IMR-90 (cell line): Measurements from ENCODE around the gene TLL1. TPM values are rescaled to one million over a fixed set of nuclear protein-coding genes. Genes with fewer than 3 reads are reported as not detected.

Experiments used
- ATAC-seq: fragments of 200-7000 bp; cut with Tn5 transposase; 2 replicates; pipeline ENCODE4 v1.9.1; 2020; ENCODE audit warnings: low read depth, mild to moderate bottlenecking, moderate library complexity
- BruUV-seq: library from RNA; stranded (reverse); fragments of 400-500 nt; replicated peaks from 2 replicates; lab custom pipeline; 2021; lab: Mats Ljungman, UMichigan
- CTCF ChIA-PET: fragments of 300-600 bp; formaldehyde crosslinking; extraction: SDS; loops from one replicate; lab custom pipeline; 2021; ENCODE audit warnings: antibody characterized with exemption; lab: Yijun Ruan, JAX
- POLR2A ChIA-PET: fragments of 300-600 bp; sonication (Branson Sonifier 250); formaldehyde crosslinking; loops from one replicate; lab custom pipeline; 2022; ENCODE audit warnings: antibody characterized with exemption; ENCODE audit not compliant: unreplicated experiment; lab: Charles Lee
- DNase-seq: peaks from one replicate; pipeline ENCODE4 v3.0.0; 2013
- H2AFZ ChIP-seq: replicated peaks from 2 replicates; pipeline ENCODE3; 2013; ENCODE audit warnings: low read length, mild to moderate bottlenecking; ENCODE audit not compliant: poor library complexity
- H2AK5ac ChIP-seq: 2 replicates; pipeline ENCODE4 v1.6.1; 2013; ENCODE audit warnings: low read depth, low read length, inconsistent platforms
- H2AK9ac ChIP-seq: replicated peaks from 2 replicates; pipeline ENCODE3; 2013; ENCODE audit warnings: mild to moderate bottlenecking, low read depth, low read length, moderate library complexity; ENCODE audit not compliant: poor library complexity
- H2BK120ac ChIP-seq: 2 replicates; pipeline ENCODE4 v1.6.1; 2013; ENCODE audit warnings: low read depth, low read length, inconsistent platforms
- H2BK15ac ChIP-seq: 3 replicates; pipeline ENCODE4 v1.6.1; 2013; ENCODE audit warnings: low read depth, low read length, inconsistent platforms
- H2BK20ac ChIP-seq: 2 replicates; pipeline ENCODE4 v1.6.1; 2013; ENCODE audit warnings: low read depth, mild to moderate bottlenecking, inconsistent platforms, low read length, moderate library complexity
- H2BK5ac ChIP-seq: 2 replicates; pipeline ENCODE4 v1.6.1; 2013; ENCODE audit warnings: mild to moderate bottlenecking, low read depth, low read length, inconsistent platforms; ENCODE audit not compliant: poor library complexity, severe bottlenecking
- H3K14ac ChIP-seq: replicated peaks from 2 replicates; pipeline ENCODE4 v1.6.1; 2013; ENCODE audit warnings: low read depth, low read length, inconsistent platforms
- H3K18ac ChIP-seq: 2 replicates; pipeline ENCODE4 v1.6.1; 2013; ENCODE audit warnings: low read depth, low read length, control low read depth
- H3K23ac ChIP-seq: 2 replicates; pipeline ENCODE4 v1.6.1; 2013; ENCODE audit warnings: low read depth, low read length, inconsistent platforms
- H3K27ac ChIP-seq: 2 replicates; pipeline ENCODE4 v1.5.1; 2013; ENCODE audit warnings: mild to moderate bottlenecking, control low read depth, low read length; ENCODE audit not compliant: insufficient read depth
- H3K27me3 ChIP-seq: 2 replicates; pipeline ENCODE4 v1.6.1; 2013; ENCODE audit warnings: low read length; ENCODE audit not compliant: control insufficient read depth, insufficient read depth
- H3K36me3 ChIP-seq: 2 replicates; pipeline ENCODE4 v1.6.1; 2013; ENCODE audit warnings: low read length, mixed read lengths; ENCODE audit not compliant: control insufficient read depth, insufficient read depth
- H3K4ac ChIP-seq: 2 replicates; pipeline ENCODE4 v1.6.1; 2013; ENCODE audit warnings: low read depth, low read length, inconsistent platforms
- H3K4me1 ChIP-seq: 2 replicates; pipeline ENCODE4 v1.6.1; 2013; ENCODE audit warnings: low read length, mixed read lengths; ENCODE audit not compliant: control insufficient read depth, insufficient read depth
- H3K4me2 ChIP-seq: 2 replicates; pipeline ENCODE4 v1.6.1; 2013; ENCODE audit warnings: low read depth, mild to moderate bottlenecking, control low read depth, low read length, moderate library complexity
- H3K4me3 ChIP-seq: 2 replicates; pipeline ENCODE4 v1.5.1; 2013; ENCODE audit warnings: low read depth, mild to moderate bottlenecking, control low read depth, low read length, moderate library complexity; ENCODE audit not compliant: insufficient read depth
- H3K56ac ChIP-seq: 2 replicates; pipeline ENCODE4 v1.6.1; 2013; ENCODE audit warnings: low read length, inconsistent platforms; ENCODE audit not compliant: insufficient read depth; ENCODE audit errors: extremely low read depth
- H3K79me1 ChIP-seq, 2 experiments: 2 replicates each; pipeline ENCODE4 v1.6.1; 2013; ENCODE audit warnings: low read length in 2 of 2, inconsistent platforms in 1 of 2, low read depth in 1 of 2
- H3K9ac ChIP-seq: 2 replicates; pipeline ENCODE4 v1.6.1; 2013; ENCODE audit warnings: low read depth, low read length, control low read depth
- H3K9me1 ChIP-seq: 2 replicates; pipeline ENCODE4 v1.6.1; 2013; ENCODE audit warnings: low read length, inconsistent platforms; ENCODE audit not compliant: insufficient read depth
- H3K9me3 ChIP-seq: 2 replicates; pipeline ENCODE4 v1.6.1; 2013; ENCODE audit warnings: low read length; ENCODE audit not compliant: control insufficient read depth, insufficient read depth
- H4K20me1 ChIP-seq: 2 replicates; pipeline ENCODE4 v1.6.1; 2013; ENCODE audit warnings: low read length, inconsistent platforms; ENCODE audit not compliant: insufficient read depth
- H4K5ac ChIP-seq: 2 replicates; pipeline ENCODE4 v1.6.1; 2013; ENCODE audit warnings: mild to moderate bottlenecking, low read depth, low read length, control low read depth
- H4K8ac ChIP-seq, 2 experiments: 2 replicates each; pipeline ENCODE4 v1.6.1; 2013; ENCODE audit warnings: low read depth in 2 of 2, low read length in 2 of 2, control low read depth in 1 of 2, inconsistent platforms in 1 of 2
- H4K91ac ChIP-seq: 2 replicates; pipeline ENCODE4 v1.6.1; 2013; ENCODE audit warnings: low read depth, low read length, inconsistent platforms; ENCODE audit not compliant: insufficient read depth
- BHLHE40 ChIP-seq: fragments of 150-350 bp; IDR thresholded peaks from 2 replicates; pipeline ENCODE4 v1.6.1; 2016; ENCODE audit warnings: mild to moderate bottlenecking, low read depth, low read length
- CEBPB ChIP-seq: IDR thresholded peaks from 2 replicates; pipeline ENCODE4 v1.6.1; 2012; ENCODE audit warnings: low read depth, low read length, improper control_type of control experiment
- CHD1 ChIP-seq: IDR thresholded peaks from 2 replicates; pipeline ENCODE4 v1.6.1; 2012; ENCODE audit warnings: low read depth, low read length, improper control_type of control experiment
- FOS ChIP-seq: fragments of 150-350 bp; IDR thresholded peaks from 2 replicates; pipeline ENCODE4 v1.6.1; 2016; ENCODE audit warnings: low read depth, low read length
- MAFK ChIP-seq: IDR thresholded peaks from 2 replicates; pipeline ENCODE4 v1.6.1; 2012; ENCODE audit warnings: low read depth, low read length, improper control_type of control experiment
- MAZ ChIP-seq: IDR thresholded peaks from 2 replicates; pipeline ENCODE4 v1.6.1; 2012; ENCODE audit warnings: low read depth, mild to moderate bottlenecking, low read length, improper control_type of control experiment, moderate library complexity, borderline replicate concordance
- MXI1 ChIP-seq: IDR thresholded peaks from 2 replicates; pipeline ENCODE4 v1.6.1; 2012; ENCODE audit warnings: low read depth, mild to moderate bottlenecking, low read length, moderate library complexity, borderline replicate concordance
- NFE2L2 ChIP-seq: fragments of 150-350 bp; IDR thresholded peaks from 2 replicates; pipeline ENCODE4 v1.6.1; 2016; ENCODE audit warnings: low read depth, mild to moderate bottlenecking, low read length
- POLR2A ChIP-seq: IDR thresholded peaks from 2 replicates; pipeline ENCODE4 v1.6.1; 2012; ENCODE audit warnings: mild to moderate bottlenecking, low read depth, low read length
- RAD21 ChIP-seq: IDR thresholded peaks from 2 replicates; pipeline ENCODE4 v1.6.1; 2012; ENCODE audit warnings: low read length, improper control_type of control experiment
- RCOR1 ChIP-seq: IDR thresholded peaks from 2 replicates; pipeline ENCODE4 v1.6.1; 2012; ENCODE audit warnings: mild to moderate bottlenecking, low read length, improper control_type of control experiment; ENCODE audit not compliant: insufficient replicate concordance
- RFX5 ChIP-seq: IDR thresholded peaks from 2 replicates; pipeline ENCODE4 v1.8.0; 2012; ENCODE audit warnings: low read depth, mild to moderate bottlenecking, low read length, moderate library complexity
- SMC3 ChIP-seq: fragments of 150-350 bp; IDR thresholded peaks from 2 replicates; pipeline ENCODE4 v1.6.1; 2016; ENCODE audit warnings: low read depth, mild to moderate bottlenecking, antibody characterized with exemption, low read length, moderate library complexity
- dilution Hi-C: fragments of 300-500 bp; cut with HindIII; formaldehyde crosslinking; loops from one replicate; pipeline ENCODE4 v1.14.3; 2018; ENCODE audit warnings: low sequenced_read_pairs; ENCODE audit not compliant: unreplicated experiment
- in situ Hi-C: fragments of 300-500 bp; cut with MboI; formaldehyde crosslinking; loops from 3 replicates; pipeline ENCODE4 v1.14.3; 2019; ENCODE audit warnings: low sequenced_read_pairs, inconsistent platforms, mixed read lengths
- intact Hi-C: fragments of 100-400 bp; cut with micrococcal nuclease; formaldehyde crosslinking; loops from 2 replicates; pipeline ENCODE4 v1.10.0; 2022
- polyA plus RNA-seq, 3 experiments: library from polyadenylated mRNA; depleted of rRNA; stranded (reverse); fragments of >200 nt; gene quantifications; 2 replicates each; pipeline ENCODE4 v1.2.3, GENCODE V29; 2012; ENCODE audit warnings: low replicate concordance in 1 of 3
- total RNA-seq: library from RNA; depleted of rRNA; stranded (reverse); fragments of >200 nt; gene quantifications from 2 replicates; pipeline ENCODE4 v1.2.3, GENCODE V29; 2012
- TF ChIP-seq, protein P1 (sequence below): conservative IDR thresholded peaks from 2 replicates; pipeline ENCODE4 v1.5.1; 2012; ENCODE audit warnings: mild to moderate bottlenecking, low read depth, low read length, improper control_type of control experiment
- TF ChIP-seq, protein P2 (sequence below): fragments of 150-350 bp; IDR thresholded peaks from 2 replicates; pipeline ENCODE4 v1.6.1; 2016; ENCODE audit warnings: low read depth, mild to moderate bottlenecking, low read length, moderate library complexity, borderline replicate concordance
- TF ChIP-seq, protein P3 (sequence below): fragments of 150-350 bp; IDR thresholded peaks from 2 replicates; pipeline ENCODE4 v1.6.1; 2017; ENCODE audit warnings: mild to moderate bottlenecking, antibody characterized with exemption, low read length, low read depth

The TLL1 gene
- total and polyA plus RNA-seq, 2 of the 4 experiments (the other 2 are of a cell fraction) = not detected

DNA sequence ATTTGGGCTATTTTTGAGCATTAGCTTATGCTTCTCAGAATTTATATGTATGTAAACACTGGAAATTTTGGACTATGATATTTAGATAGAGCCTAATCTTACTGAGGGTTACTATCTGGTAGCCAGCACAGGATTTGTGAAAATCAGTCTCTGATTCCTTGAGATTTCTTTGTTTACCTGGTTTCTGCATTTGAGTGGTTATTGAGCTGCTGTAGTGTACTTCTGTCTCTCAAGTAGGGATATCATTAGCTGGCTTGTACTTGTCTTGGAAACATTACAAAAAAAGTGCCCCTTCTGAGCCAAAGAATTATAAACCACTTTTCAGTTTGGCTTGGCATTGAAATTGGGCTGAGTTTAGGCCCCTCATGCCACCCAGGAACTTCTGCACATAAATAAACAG, 49.7 kb downstream of the TLL1 start:
- Histone ChIP-seq H2BK20ac (no peak overlapping the region), H2BK120ac (no peak overlapping the region), H2AK5ac (no peak overlapping the region), H3K23ac (no peak overlapping the region), H4K5ac (no peak overlapping the region), H3K9me1 (no peaks in the 10 kb centered on the region), H3K18ac (no peak overlapping the region), H3K9me3 (peaks cover 12% of the 10 kb centered on the region), H4K8ac (no peak overlapping the region), H3K4me1 (no peaks in the 10 kb centered on the region), H3K4me3 (no peak overlapping the region), H3K36me3 (no peaks in the 10 kb centered on the region), H3K56ac (no peak overlapping the region), H2BK15ac (no peak overlapping the region), H3K27me3 (no peaks in the 10 kb centered on the region), H3K79me1 (no peaks in the 10 kb centered on the region), H4K91ac (no peak overlapping the region), H3K14ac (no peak overlapping the region), H3K4ac (no peak overlapping the region), H3K27ac (no peak overlapping the region), H3K9ac (no peak overlapping the region), H2AFZ (no peak overlapping the region), H3K4me2 (no peak overlapping the region), H2BK5ac (no peak overlapping the region), H4K20me1 (no peaks in the 10 kb centered on the region), H2AK9ac (no peak overlapping the region)
- POLR2A ChIA-PET = interaction anchor here (0.6 kb wide), 1 partner anchor 43 kb away, joined by 5 read pairs; no protein-coding TSS in a partner anchor
- DNase-seq (no peak), ATAC-seq (no peak)
- intact Hi-C loops (no loop called here), dilution Hi-C loops (no loop called here), in situ Hi-C loops (no loop called here)
- CTCF ChIA-PET = no interaction called here
- TF ChIP-seq CHD1 (no peak), RCOR1 (no peak), CEBPB (no peak), SMC3 (no peak), MAZ (no peak), RAD21 (no peak), POLR2A (no peak), BHLHE40 (no peak), NFE2L2 (no peak), FOS (no peak), MXI1 (no peak), RFX5 (no peak), MAFK (no peak)
- TF ChIP-seq, protein P1, sequence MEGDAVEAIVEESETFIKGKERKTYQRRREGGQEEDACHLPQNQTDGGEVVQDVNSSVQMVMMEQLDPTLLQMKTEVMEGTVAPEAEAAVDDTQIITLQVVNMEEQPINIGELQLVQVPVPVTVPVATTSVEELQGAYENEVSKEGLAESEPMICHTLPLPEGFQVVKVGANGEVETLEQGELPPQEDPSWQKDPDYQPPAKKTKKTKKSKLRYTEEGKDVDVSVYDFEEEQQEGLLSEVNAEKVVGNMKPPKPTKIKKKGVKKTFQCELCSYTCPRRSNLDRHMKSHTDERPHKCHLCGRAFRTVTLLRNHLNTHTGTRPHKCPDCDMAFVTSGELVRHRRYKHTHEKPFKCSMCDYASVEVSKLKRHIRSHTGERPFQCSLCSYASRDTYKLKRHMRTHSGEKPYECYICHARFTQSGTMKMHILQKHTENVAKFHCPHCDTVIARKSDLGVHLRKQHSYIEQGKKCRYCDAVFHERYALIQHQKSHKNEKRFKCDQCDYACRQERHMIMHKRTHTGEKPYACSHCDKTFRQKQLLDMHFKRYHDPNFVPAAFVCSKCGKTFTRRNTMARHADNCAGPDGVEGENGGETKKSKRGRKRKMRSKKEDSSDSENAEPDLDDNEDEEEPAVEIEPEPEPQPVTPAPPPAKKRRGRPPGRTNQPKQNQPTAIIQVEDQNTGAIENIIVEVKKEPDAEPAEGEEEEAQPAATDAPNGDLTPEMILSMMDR = no peak
- TF ChIP-seq, protein P2, sequence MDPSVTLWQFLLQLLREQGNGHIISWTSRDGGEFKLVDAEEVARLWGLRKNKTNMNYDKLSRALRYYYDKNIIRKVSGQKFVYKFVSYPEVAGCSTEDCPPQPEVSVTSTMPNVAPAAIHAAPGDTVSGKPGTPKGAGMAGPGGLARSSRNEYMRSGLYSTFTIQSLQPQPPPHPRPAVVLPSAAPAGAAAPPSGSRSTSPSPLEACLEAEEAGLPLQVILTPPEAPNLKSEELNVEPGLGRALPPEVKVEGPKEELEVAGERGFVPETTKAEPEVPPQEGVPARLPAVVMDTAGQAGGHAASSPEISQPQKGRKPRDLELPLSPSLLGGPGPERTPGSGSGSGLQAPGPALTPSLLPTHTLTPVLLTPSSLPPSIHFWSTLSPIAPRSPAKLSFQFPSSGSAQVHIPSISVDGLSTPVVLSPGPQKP = no peak
- TF ChIP-seq, protein P3, sequence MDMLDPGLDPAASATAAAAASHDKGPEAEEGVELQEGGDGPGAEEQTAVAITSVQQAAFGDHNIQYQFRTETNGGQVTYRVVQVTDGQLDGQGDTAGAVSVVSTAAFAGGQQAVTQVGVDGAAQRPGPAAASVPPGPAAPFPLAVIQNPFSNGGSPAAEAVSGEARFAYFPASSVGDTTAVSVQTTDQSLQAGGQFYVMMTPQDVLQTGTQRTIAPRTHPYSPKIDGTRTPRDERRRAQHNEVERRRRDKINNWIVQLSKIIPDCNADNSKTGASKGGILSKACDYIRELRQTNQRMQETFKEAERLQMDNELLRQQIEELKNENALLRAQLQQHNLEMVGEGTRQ = no peak
- BruUV-seq = no TSS peak
